Measurements from ENCODE around the gene MYBPC1.
"Not testable (repeated sequence)": the region's sequence is repeated elsewhere in the genome, so short reads cannot be mapped to it uniquely, and the experiment has no call there.

MYBPC1 gene, protein sequence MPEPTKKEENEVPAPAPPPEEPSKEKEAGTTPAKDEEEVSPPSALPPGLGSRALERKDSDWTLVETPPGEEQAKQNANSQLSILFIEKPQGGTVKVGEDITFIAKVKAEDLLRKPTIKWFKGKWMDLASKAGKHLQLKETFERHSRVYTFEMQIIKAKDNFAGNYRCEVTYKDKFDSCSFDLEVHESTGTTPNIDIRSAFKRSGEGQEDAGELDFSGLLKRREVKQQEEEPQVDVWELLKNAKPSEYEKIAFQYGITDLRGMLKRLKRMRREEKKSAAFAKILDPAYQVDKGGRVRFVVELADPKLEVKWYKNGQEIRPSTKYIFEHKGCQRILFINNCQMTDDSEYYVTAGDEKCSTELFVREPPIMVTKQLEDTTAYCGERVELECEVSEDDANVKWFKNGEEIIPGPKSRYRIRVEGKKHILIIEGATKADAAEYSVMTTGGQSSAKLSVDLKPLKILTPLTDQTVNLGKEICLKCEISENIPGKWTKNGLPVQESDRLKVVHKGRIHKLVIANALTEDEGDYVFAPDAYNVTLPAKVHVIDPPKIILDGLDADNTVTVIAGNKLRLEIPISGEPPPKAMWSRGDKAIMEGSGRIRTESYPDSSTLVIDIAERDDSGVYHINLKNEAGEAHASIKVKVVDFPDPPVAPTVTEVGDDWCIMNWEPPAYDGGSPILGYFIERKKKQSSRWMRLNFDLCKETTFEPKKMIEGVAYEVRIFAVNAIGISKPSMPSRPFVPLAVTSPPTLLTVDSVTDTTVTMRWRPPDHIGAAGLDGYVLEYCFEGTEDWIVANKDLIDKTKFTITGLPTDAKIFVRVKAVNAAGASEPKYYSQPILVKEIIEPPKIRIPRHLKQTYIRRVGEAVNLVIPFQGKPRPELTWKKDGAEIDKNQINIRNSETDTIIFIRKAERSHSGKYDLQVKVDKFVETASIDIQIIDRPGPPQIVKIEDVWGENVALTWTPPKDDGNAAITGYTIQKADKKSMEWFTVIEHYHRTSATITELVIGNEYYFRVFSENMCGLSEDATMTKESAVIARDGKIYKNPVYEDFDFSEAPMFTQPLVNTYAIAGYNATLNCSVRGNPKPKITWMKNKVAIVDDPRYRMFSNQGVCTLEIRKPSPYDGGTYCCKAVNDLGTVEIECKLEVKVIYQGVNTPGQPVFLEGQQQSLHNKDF

DNA sequence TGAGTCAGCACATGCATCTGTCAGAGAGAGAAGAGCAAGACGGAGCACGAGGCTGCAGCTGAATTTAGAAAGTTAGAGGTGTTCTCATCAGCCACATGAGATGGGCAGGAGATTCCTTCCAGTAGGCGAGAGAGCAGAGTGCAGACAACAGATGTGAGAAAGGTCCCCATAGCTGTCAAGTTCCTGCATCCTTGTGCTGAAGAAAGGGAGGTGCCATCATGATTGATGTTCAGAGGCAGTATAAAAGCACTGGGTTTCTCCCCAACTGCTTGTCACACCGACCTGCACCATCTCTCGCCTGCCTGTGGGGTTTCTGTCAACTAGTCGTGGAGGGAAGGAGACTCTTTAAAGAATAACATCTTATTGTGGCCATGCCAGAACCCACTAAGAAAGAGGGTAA lies at the start of gene MYBPC1:
Gene MYBPC1, plus strand, starts transcription at position 272 of the 400 bp plus-strand sequence. Its CDS starts 100 bp downstream, at position 372.
- TF ChIP-seq, protein P1, sequence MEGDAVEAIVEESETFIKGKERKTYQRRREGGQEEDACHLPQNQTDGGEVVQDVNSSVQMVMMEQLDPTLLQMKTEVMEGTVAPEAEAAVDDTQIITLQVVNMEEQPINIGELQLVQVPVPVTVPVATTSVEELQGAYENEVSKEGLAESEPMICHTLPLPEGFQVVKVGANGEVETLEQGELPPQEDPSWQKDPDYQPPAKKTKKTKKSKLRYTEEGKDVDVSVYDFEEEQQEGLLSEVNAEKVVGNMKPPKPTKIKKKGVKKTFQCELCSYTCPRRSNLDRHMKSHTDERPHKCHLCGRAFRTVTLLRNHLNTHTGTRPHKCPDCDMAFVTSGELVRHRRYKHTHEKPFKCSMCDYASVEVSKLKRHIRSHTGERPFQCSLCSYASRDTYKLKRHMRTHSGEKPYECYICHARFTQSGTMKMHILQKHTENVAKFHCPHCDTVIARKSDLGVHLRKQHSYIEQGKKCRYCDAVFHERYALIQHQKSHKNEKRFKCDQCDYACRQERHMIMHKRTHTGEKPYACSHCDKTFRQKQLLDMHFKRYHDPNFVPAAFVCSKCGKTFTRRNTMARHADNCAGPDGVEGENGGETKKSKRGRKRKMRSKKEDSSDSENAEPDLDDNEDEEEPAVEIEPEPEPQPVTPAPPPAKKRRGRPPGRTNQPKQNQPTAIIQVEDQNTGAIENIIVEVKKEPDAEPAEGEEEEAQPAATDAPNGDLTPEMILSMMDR (IDR thresholded peaks at IDR 0.05; ENCODE audit: extremely low read depth, missing control alignments) = no peak
- DNase-seq (ENCODE audit: low spot score) = no peak

DNA sequence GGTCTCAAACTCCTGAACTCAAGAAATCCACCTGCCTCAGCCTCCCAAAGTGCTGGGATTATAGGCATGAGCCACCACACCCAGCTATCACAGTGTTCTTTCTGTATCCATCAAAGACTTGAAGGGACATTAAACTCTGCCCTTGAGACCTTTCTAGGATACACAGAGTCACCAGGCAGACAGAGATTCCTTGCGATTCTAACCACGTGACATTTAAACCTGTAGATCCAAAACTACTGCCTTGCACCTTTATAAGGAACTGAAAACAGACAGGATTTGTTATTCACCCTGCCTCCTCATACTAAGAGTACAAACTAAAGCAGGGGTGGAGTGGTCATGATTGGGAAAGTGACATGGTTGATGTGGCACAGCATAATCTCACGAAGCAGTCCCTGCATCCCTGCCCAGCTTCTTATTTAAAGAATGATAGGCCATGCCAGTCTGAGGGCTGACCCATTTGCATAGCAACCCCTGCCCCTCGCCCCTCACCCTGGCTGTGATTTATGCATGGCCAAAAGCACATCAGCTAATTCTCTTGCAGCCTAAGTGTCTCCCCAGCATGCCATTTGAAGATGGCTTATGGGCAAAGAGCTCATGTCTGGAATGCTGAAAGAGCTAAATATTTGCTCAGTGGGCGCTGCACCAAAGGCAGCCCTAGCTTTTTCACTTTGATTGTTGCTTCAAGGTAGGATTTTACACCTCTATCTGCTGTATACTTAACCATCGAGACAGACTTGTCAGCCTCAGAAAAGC lies 43.2 kb upstream of the MYBPC1 start:
- TF ChIP-seq, protein P1 (IDR thresholded peaks at IDR 0.05; ENCODE audit: extremely low read depth, missing control alignments) = no peak
- DNase-seq (ENCODE audit: low spot score) = no peak

DNA sequence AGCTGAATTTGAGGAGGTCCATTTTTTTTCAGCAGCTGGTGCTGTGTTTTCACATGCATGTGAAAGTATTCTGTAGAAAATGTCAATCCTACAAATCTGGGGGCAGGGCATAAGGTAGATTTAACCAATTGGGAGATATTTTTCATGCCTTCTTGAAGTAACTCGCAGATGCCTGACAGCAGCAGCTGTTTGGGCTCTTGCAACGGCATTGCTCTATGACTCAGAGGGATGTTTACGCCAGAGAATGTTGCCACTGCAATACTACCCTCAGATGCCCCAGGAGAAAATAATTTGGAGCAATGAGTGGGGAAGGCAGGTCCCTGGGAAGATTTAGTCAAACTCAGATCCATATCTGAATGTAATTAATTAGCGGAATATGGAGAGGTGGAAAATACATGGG lies 42.5 kb upstream of the MYBPC1 start:
- TF ChIP-seq, protein P1 (IDR thresholded peaks at IDR 0.05; ENCODE audit: extremely low read depth, missing control alignments) = no peak
- DNase-seq (ENCODE audit: low spot score) = no peak

DNA sequence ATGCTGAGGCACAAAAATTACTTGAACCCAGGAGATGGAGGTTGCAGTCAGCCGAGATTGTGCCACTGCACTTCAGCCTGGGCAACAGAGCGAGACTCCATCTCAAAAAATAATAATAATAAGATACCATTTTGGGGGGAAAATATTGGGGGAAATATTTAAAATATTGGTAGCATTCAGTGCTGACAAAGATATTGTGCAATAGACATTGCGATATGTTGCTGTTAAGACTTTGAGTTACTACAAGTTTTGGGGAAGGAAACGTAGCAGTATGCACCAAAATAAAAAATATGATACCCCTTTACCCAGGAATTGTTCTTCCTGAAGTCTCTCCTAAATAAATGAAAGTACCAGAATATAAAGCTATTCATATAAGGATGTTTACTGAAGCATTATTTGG lies 37.7 kb upstream of the MYBPC1 start:
- TF ChIP-seq, protein P1 (IDR thresholded peaks at IDR 0.05; ENCODE audit: extremely low read depth, missing control alignments) = no peak

DNA sequence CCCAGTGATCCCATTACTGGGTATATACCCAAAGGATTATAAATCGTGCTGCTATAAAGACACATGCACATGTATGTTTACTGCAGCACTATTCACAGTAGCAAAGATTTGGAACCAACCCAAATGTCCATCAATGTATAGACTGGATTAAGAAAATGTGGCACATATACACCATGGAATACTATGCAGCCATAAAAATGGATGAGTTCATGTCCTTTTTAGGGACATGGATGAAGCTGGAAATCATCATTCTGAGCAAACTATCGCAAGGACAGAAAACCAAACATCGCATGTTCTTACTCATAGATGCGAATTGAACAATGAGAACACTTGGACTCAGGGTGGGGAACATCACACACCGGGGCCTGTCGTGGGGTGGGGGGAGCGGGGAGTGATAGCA lies 36.0 kb upstream of the MYBPC1 start:
- DNase-seq (ENCODE audit: low spot score) = not testable (repeated sequence)

More for the DNA sequence above, 37.7 kb upstream of the MYBPC1 start:
- no peak for DNase-seq (ENCODE audit: low spot score)

DNA sequence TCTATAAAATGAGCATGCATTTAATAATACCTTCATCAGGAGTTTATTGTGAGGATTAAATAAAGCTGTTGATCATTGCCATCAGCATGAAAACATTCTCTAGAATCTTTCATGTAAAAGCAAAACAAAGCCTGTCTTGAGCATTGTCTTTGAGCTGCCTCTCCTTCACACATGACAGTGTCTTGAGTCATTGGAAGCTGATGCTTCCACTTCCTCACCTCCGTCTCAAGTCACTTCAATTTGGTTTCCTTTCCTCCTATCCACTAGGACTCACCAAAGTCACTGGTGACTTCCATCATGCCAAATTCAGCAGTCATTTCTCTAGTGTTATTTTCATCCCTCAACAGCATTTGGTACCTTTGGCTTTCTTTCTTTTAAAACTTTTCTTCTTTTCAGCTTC lies 31.6 kb upstream of the MYBPC1 start:
- TF ChIP-seq, protein P1 (IDR thresholded peaks at IDR 0.05; ENCODE audit: extremely low read depth, missing control alignments) = no peak
- DNase-seq (ENCODE audit: low spot score) = no peak

DNA sequence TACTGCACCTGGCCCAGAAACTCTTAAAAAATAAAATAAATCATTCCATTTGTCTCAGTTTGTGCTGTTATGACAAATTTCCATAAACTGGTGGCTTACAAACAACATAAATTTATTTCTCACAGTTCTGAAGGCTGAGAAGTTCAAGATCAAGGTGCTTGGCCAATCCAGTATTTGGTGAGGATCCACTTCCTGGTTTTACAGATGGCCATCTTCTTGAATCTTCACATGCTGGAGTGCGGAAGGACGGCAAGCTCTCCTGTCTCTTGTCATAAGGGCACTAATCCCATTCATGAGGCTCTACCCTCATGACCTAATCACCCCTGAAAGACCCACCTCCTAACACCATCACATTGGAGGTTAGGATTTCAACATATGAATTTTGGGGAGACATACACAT lies 29.9 kb upstream of the MYBPC1 start:
- TF ChIP-seq, protein P1 (IDR thresholded peaks at IDR 0.05; ENCODE audit: extremely low read depth, missing control alignments) = no peak
- DNase-seq (ENCODE audit: low spot score) = no peak

Measured in GM20000 (cell line).